IPS-20b (cell line): ENCODE data around the gene LMTK3.
"Not testable (repeated sequence)": the region's sequence is repeated elsewhere in the genome, so short reads cannot be mapped to it uniquely, and the experiment has no call there.

Experiments
- H3K27ac ChIP-seq: one replicate; pipeline ENCODE4 v1.5.1; 2013; ENCODE audit warnings: low read length
- H3K27me3 ChIP-seq: 2 replicates; pipeline ENCODE4 v1.6.1; 2013; ENCODE audit warnings: mild to moderate bottlenecking, low read length, inconsistent platforms; ENCODE audit not compliant: insufficient read depth
- H3K36me3 ChIP-seq: 2 replicates; pipeline ENCODE4 v1.6.1; 2013; ENCODE audit warnings: low read depth, mild to moderate bottlenecking, inconsistent platforms, low read length, moderate library complexity; ENCODE audit not compliant: insufficient read depth
- H3K4me1 ChIP-seq: 2 replicates; pipeline ENCODE4 v1.6.1; 2013; ENCODE audit warnings: mild to moderate bottlenecking, control low read depth, inconsistent platforms, low read length, moderate library complexity; ENCODE audit not compliant: insufficient read depth
- H3K4me3 ChIP-seq: 2 replicates; pipeline ENCODE4 v1.5.1; 2013; ENCODE audit warnings: mild to moderate bottlenecking, low read length, inconsistent platforms
- H3K9ac ChIP-seq: 2 replicates; pipeline ENCODE4 v1.6.1; 2013; ENCODE audit warnings: low read depth, mild to moderate bottlenecking, inconsistent platforms, low read length, moderate library complexity
- H3K9me3 ChIP-seq: 2 replicates; pipeline ENCODE4 v1.6.1; 2013; ENCODE audit warnings: mild to moderate bottlenecking, low read depth, low read length, inconsistent platforms; ENCODE audit not compliant: insufficient read depth

Gene LMTK3

GRCh38 chr19:48530770-48531169 lies 19.1 kb upstream of the LMTK3 start:
- Histone ChIP-seq H3K36me3 (no peaks in the 10 kb centered on the region), H3K27ac (no peak overlapping the region), H3K9me3 (peaks cover 16% of the 10 kb centered on the region), H3K27me3 (no peaks in the 10 kb centered on the region), H3K4me3 (no peak overlapping the region), H3K4me1 (no peaks in the 10 kb centered on the region; the same call in 1 of the 2 replicates), H3K9ac (no peak overlapping the region)

- Histone ChIP-seq H3K4me1 (no peaks in the 10 kb centered on the region; the same call in 1 of the 2 replicates), H3K4me3 (no peak overlapping the region), H3K9me3 (peaks cover 16% of the 10 kb centered on the region), H3K27me3 (no peaks in the 10 kb centered on the region), H3K36me3 (no peaks in the 10 kb centered on the region), H3K9ac (no peak overlapping the region), H3K27ac (no peak overlapping the region)
Observed at GRCh38 chr19:48530066-48530720, 18.6 kb upstream of the LMTK3 start.

- H3K9ac ChIP-seq, result no peak overlapping the region
- no peaks in the 10 kb centered on the region for H3K36me3 ChIP-seq
- no peak overlapping the region for H3K4me3 ChIP-seq
- H3K9me3 ChIP-seq, result peaks cover 16% of the 10 kb centered on the region
- H3K27ac ChIP-seq, result no peak overlapping the region
- no peaks in the 10 kb centered on the region for H3K27me3 ChIP-seq
- H3K4me1 ChIP-seq, result no peaks in the 10 kb centered on the region; the same call in 1 of the 2 replicates
Observed at GRCh38 chr19:48529156-48529555, 17.5 kb upstream of the LMTK3 start.

- peaks cover 16% of the 10 kb centered on the region for H3K9me3 ChIP-seq
- no peak overlapping the region for H3K4me3 ChIP-seq
- no peak overlapping the region for H3K9ac ChIP-seq
- no peaks in the 10 kb centered on the region for H3K27me3 ChIP-seq
- no peaks in the 10 kb centered on the region for H3K4me1 ChIP-seq
- H3K36me3 ChIP-seq, result no peaks in the 10 kb centered on the region
- no peak overlapping the region for H3K27ac ChIP-seq
Observed at GRCh38 chr19:48524732-48525131, 13.1 kb upstream of the LMTK3 start.

- peaks cover 13% of the 10 kb centered on the region for H3K9me3 ChIP-seq
- H3K4me1 ChIP-seq, result no peaks in the 10 kb centered on the region
- no peak overlapping the region for H3K9ac ChIP-seq
- H3K36me3 ChIP-seq, result no peaks in the 10 kb centered on the region
- H3K4me3 ChIP-seq, result no peak overlapping the region
- no peaks in the 10 kb centered on the region for H3K27me3 ChIP-seq
- no peak overlapping the region for H3K27ac ChIP-seq
Observed at GRCh38 chr19:48524221-48524620, 12.6 kb upstream of the LMTK3 start.

- Histone ChIP-seq H3K27me3 (no peaks in the 10 kb centered on the region), H3K9me3 (no peaks in the 10 kb centered on the region), H3K4me3 (no peak overlapping the region), H3K36me3 (no peaks in the 10 kb centered on the region), H3K9ac (no peak overlapping the region), H3K27ac (no peak overlapping the region), H3K4me1 (no peaks in the 10 kb centered on the region)
Observed at GRCh38 chr19:48520134-48520533, 8.5 kb upstream of the LMTK3 start.

- H3K27me3 ChIP-seq, H3K4me1 ChIP-seq, H3K4me3 ChIP-seq, H3K36me3 ChIP-seq, H3K9me3 ChIP-seq, H3K27ac ChIP-seq, H3K9ac ChIP-seq: not testable (repeated sequence)
Observed at GRCh38 chr19:48519426-48519825, 7.8 kb upstream of the LMTK3 start.

- H3K4me3 ChIP-seq, result no peak overlapping the region
- no peaks in the 10 kb centered on the region for H3K9me3 ChIP-seq
- H3K4me1 ChIP-seq, result no peaks in the 10 kb centered on the region
- no peak overlapping the region for H3K9ac ChIP-seq
- no peak overlapping the region for H3K27ac ChIP-seq
- H3K27me3 ChIP-seq, result peaks cover 2% of the 10 kb centered on the region
- no peaks in the 10 kb centered on the region for H3K36me3 ChIP-seq
Observed at GRCh38 chr19:48518207-48518606, 6.6 kb upstream of the LMTK3 start.

GRCh38 chr19:48516536-48516935 lies 4.9 kb upstream of the LMTK3 start:
- H3K9ac ChIP-seq, result no peak overlapping the region
- no peaks in the 10 kb centered on the region for H3K36me3 ChIP-seq
- H3K27ac ChIP-seq, result no peak overlapping the region
- H3K9me3 ChIP-seq, result no peaks in the 10 kb centered on the region
- no peak overlapping the region for H3K4me3 ChIP-seq
- peaks cover 16% of the 10 kb centered on the region for H3K27me3 ChIP-seq
- no peaks in the 10 kb centered on the region for H3K4me1 ChIP-seq

GRCh38 chr19:48514123-48514458 lies 2.5 kb upstream of the LMTK3 start:
- Histone ChIP-seq H3K9ac (no peak overlapping the region; the same call in 1 of the 2 replicates), H3K27ac (no peak overlapping the region), H3K4me3 (peak overlapping the region; percentile 80; the same call in 1 of the 2 replicates), H3K27me3 (peaks cover 21% of the 10 kb centered on the region), H3K9me3 (no peaks in the 10 kb centered on the region), H3K4me1 (no peaks in the 10 kb centered on the region), H3K36me3 (no peaks in the 10 kb centered on the region)

- H3K36me3 ChIP-seq, result no peaks in the 10 kb centered on the region
- no peak overlapping the region for H3K27ac ChIP-seq
- H3K27me3 ChIP-seq, result peaks cover 21% of the 10 kb centered on the region
- H3K4me3 ChIP-seq, result peak overlapping the region; percentile 80; the same call in 1 of the 2 replicates
- no peaks in the 10 kb centered on the region for H3K9me3 ChIP-seq
- H3K9ac ChIP-seq, result peak overlapping the region; percentile 67; the same call in 1 of the 2 replicates
- no peaks in the 10 kb centered on the region for H3K4me1 ChIP-seq
Observed at GRCh38 chr19:48513289-48514122, 1.9 kb upstream of the LMTK3 start.
